ENCODE results near the gene SIGLEC6. TPM values are rescaled to one million over a fixed set of nuclear protein-coding genes. Genes with fewer than 3 reads are reported as not detected.

Gene SIGLEC6
- total RNA-seq, 1 donor from 2014 or later: not detected

DNA sequence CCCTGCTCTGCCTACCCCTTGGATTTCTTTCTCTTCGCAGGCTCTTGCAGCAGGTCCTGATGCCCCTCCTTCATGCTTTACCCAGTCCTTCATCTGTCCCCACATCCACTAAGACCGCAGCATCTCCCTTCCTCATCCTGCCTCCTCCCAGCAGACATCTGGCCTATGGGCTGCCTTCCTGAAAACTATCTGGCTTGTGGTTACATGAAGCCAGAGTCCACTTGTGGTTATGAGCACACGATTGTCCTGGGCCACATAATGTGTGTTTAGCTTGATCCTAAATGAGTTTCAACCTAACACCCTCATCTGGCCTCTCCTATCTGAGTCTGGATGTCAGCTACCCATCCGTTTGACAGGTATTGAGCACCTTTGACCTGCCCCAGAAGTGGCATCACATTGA lies 34.1 kb upstream of the SIGLEC6 start:
- Histone ChIP-seq H3K27me3 (ENCODE audit: control insufficient read depth, insufficient read depth, low read length) (no peaks in the 10 kb centered on the region), H3K36me3 (ENCODE audit: control insufficient read depth, insufficient read depth, low read length) (no peaks in the 10 kb centered on the region), H3K4me3 (ENCODE audit: low read depth, low read length) (no peak overlapping the region)
- DNase-seq (ENCODE audit: low read depth): no peak
- no peak for TF ChIP-seq CTCF (IDR thresholded peaks at IDR 0.05; ENCODE audit: insufficient read depth, low read length, poor library complexity, severe bottlenecking)

- no peaks in the 10 kb centered on the region for H3K27me3 ChIP-seq (ENCODE audit: control insufficient read depth, insufficient read depth, low read length)
- no peak for DNase-seq (ENCODE audit: low read depth)
- TF ChIP-seq CTCF (IDR thresholded peaks at IDR 0.05; ENCODE audit: insufficient read depth, low read length, poor library complexity, severe bottlenecking): no peak
- H3K36me3 ChIP-seq (ENCODE audit: control insufficient read depth, insufficient read depth, low read length): no peaks in the 10 kb centered on the region
- H3K4me3 ChIP-seq (ENCODE audit: low read depth, low read length): no peak overlapping the region
Observed at GRCh38 chr19:51564791-51565190, 33.3 kb upstream of the SIGLEC6 start.

- Histone ChIP-seq H3K4me3 (ENCODE audit: low read depth, low read length) (no peak overlapping the region), H3K27me3 (ENCODE audit: control insufficient read depth, insufficient read depth, low read length) (no peaks in the 10 kb centered on the region), H3K36me3 (ENCODE audit: control insufficient read depth, insufficient read depth, low read length) (no peaks in the 10 kb centered on the region)
- TF ChIP-seq CTCF (IDR thresholded peaks at IDR 0.05; ENCODE audit: insufficient read depth, low read length, poor library complexity, severe bottlenecking): no peak
- DNase-seq (ENCODE audit: low read depth): no peak
Observed at GRCh38 chr19:51560339-51560738, 28.9 kb upstream of the SIGLEC6 start.

- Histone ChIP-seq H3K36me3 (ENCODE audit: control insufficient read depth, insufficient read depth, low read length) (no peaks in the 10 kb centered on the region), H3K4me3 (ENCODE audit: low read depth, low read length) (no peak overlapping the region), H3K27me3 (ENCODE audit: control insufficient read depth, insufficient read depth, low read length) (no peaks in the 10 kb centered on the region)
- no peak for TF ChIP-seq CTCF (IDR thresholded peaks at IDR 0.05; ENCODE audit: insufficient read depth, low read length, poor library complexity, severe bottlenecking)
- DNase-seq (ENCODE audit: low read depth): no peak
Observed at GRCh38 chr19:51559240-51559639, 27.8 kb upstream of the SIGLEC6 start.

GRCh38 chr19:51552996-51553725 lies 21.7 kb upstream of the SIGLEC6 start:
- TF ChIP-seq CTCF (IDR thresholded peaks at IDR 0.05; ENCODE audit: insufficient read depth, low read length, poor library complexity, severe bottlenecking): no peak
- H3K4me3 ChIP-seq (ENCODE audit: low read depth, low read length): no peak overlapping the region
- no peaks in the 10 kb centered on the region for H3K27me3 ChIP-seq (ENCODE audit: control insufficient read depth, insufficient read depth, low read length)
- no peaks in the 10 kb centered on the region for H3K36me3 ChIP-seq (ENCODE audit: control insufficient read depth, insufficient read depth, low read length)
- DNase-seq (ENCODE audit: low read depth): no peak

DNA sequence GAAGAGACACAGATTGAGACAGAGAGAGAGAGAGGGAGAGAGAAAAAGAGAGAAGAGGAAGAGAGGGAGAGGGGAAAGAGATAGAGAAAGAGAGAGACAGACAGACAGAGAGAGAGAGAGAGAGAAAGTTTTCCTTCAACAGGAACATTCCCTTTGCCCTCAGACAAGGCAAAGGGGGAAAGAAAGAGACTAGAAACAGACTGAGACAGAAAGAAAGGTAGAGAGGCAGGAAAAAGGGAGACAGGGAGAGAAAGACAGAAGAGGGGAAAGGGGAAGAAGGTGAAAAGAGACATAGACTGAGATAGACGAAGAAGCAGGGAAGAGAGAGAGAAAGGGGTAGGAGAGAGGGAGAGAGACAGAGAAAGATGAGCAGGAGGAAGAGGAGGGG lies 21.1 kb upstream of the SIGLEC6 start:
- no peak for DNase-seq (ENCODE audit: low read depth)
- H3K4me3 ChIP-seq (ENCODE audit: low read depth, low read length): no peak overlapping the region
- H3K27me3 ChIP-seq (ENCODE audit: control insufficient read depth, insufficient read depth, low read length): no peaks in the 10 kb centered on the region
- H3K36me3 ChIP-seq (ENCODE audit: control insufficient read depth, insufficient read depth, low read length): no peaks in the 10 kb centered on the region
- TF ChIP-seq CTCF (IDR thresholded peaks at IDR 0.05; ENCODE audit: insufficient read depth, low read length, poor library complexity, severe bottlenecking): no peak

Data from kidney epithelial cell (primary cell).